ENCODE results near the gene TH. TPM values are rescaled to one million over a fixed set of nuclear protein-coding genes. Genes with fewer than 3 reads are reported as not detected.
"Not testable (repeated sequence)": the region's sequence is repeated elsewhere in the genome, so short reads cannot be mapped to it uniquely, and the experiment has no call there.

Gene TH
- total RNA-seq, 1 experiment from 2014 or later = not detected

GRCh38 chr11:2127482-2128129 is 44.0 kb downstream of the TH start:
- ChIA-PET POLR2A (no interaction called here), CTCF (no interaction called here)
- in situ Hi-C loops (cut with HindIII; ENCODE audit: low pct_unique_long_range_greater_than_20kb, low sequenced_read_pairs) = no loop called here
- intact Hi-C loops (cut with micrococcal nuclease; ENCODE audit: unreplicated experiment) = no loop called here
- DNase-seq (ENCODE audit: low read depth, low spot score) (no peak), ATAC-seq (peak; percentile 28)
- BruUV-seq (replicated peaks) = no TSS peak
- H3K4me3 ChIP-seq (ENCODE audit: low read depth in 2 of 2, low read length in 2 of 2) = no peak overlapping the region
- no peaks in the 10 kb centered on the region for H3K9me3 ChIP-seq (ENCODE audit: control insufficient read depth, insufficient read depth, low read depth, low read length)
- no peaks in the 10 kb centered on the region for H3K36me3 ChIP-seq (ENCODE audit: control insufficient read depth, insufficient read depth, low read length)
- H3K27ac ChIP-seq (ENCODE audit: low read length) = no peak overlapping the region
- no peaks in the 10 kb centered on the region for H3K4me1 ChIP-seq (ENCODE audit: control insufficient read depth, insufficient read depth, low read length)
- no peaks in the 10 kb centered on the region for H3K27me3 ChIP-seq (ENCODE audit: control insufficient read depth, insufficient read depth, low read length)
- TF ChIP-seq SIN3A (IDR thresholded peaks at IDR 0.05; ENCODE audit: borderline replicate concordance, insufficient read depth, low read depth, low read length) (no peak), POLR2AphosphoS5 (IDR thresholded peaks at IDR 0.05; ENCODE audit: low read depth, low read length) (no peak), TCF7L2 (IDR thresholded peaks at IDR 0.05; ENCODE audit: low read depth, low read length) (no peak)

- TF ChIP-seq POLR2AphosphoS5 (IDR thresholded peaks at IDR 0.05; ENCODE audit: low read depth, low read length) = no peak
- TF ChIP-seq REST (IDR thresholded peaks at IDR 0.05; ENCODE audit: insufficient read depth in 1 of 2, low read depth in 2 of 2, low read length in 1 of 2) = no peak
- no peak for TF ChIP-seq TCF7L2 (IDR thresholded peaks at IDR 0.05; ENCODE audit: low read depth, low read length)
- no peak for TF ChIP-seq CTCF (IDR thresholded peaks at IDR 0.05)
- no peak for TF ChIP-seq SIN3A (IDR thresholded peaks at IDR 0.05; ENCODE audit: borderline replicate concordance, insufficient read depth, low read depth, low read length)
- POLR2A ChIA-PET = no interaction called here
Measured at GRCh38 chr11:2126520-2127085, 45.0 kb downstream of the TH start.

GRCh38 chr11:2124736-2125484 is 46.7 kb downstream of the TH start:
- BruUV-seq (replicated peaks); POLR2A ChIA-PET; H3K36me3 ChIP-seq (ENCODE audit: control insufficient read depth, insufficient read depth, low read length); intact Hi-C loops (cut with micrococcal nuclease; ENCODE audit: unreplicated experiment); ATAC-seq; H3K27me3 ChIP-seq (ENCODE audit: control insufficient read depth, insufficient read depth, low read length); H3K4me3 ChIP-seq (ENCODE audit: low read depth in 2 of 2, low read length in 2 of 2); in situ Hi-C loops (cut with HindIII; ENCODE audit: low pct_unique_long_range_greater_than_20kb, low sequenced_read_pairs); CTCF ChIA-PET; H3K27ac ChIP-seq (ENCODE audit: low read length); DNase-seq (ENCODE audit: low read depth, low spot score); H3K4me1 ChIP-seq (ENCODE audit: control insufficient read depth, insufficient read depth, low read length); H3K9me3 ChIP-seq (ENCODE audit: control insufficient read depth, insufficient read depth, low read depth, low read length): not testable (repeated sequence)

More at GRCh38 chr11:2126520-2127085, 45.0 kb downstream of the TH start:
- intact Hi-C loops (cut with micrococcal nuclease; ENCODE audit: unreplicated experiment) = no loop called here
- CTCF ChIA-PET = no interaction called here
- in situ Hi-C loops (cut with HindIII; ENCODE audit: low pct_unique_long_range_greater_than_20kb, low sequenced_read_pairs) = no loop called here
- DNase-seq (ENCODE audit: low read depth, low spot score) (no peak), ATAC-seq (no peak)
- Histone ChIP-seq H3K4me1 (ENCODE audit: control insufficient read depth, insufficient read depth, low read length) (no peaks in the 10 kb centered on the region), H3K27ac (ENCODE audit: low read length) (no peak overlapping the region), H3K36me3 (ENCODE audit: control insufficient read depth, insufficient read depth, low read length) (no peaks in the 10 kb centered on the region), H3K9me3 (ENCODE audit: control insufficient read depth, insufficient read depth, low read depth, low read length) (no peaks in the 10 kb centered on the region), H3K4me3 (ENCODE audit: low read depth in 2 of 2, low read length in 2 of 2) (no peak overlapping the region), H3K27me3 (ENCODE audit: control insufficient read depth, insufficient read depth, low read length) (no peaks in the 10 kb centered on the region)
- no TSS peak for BruUV-seq (replicated peaks)

All from Panc1 (cell line).